Caco-2 (cell line): ENCODE results near the gene CACNB2. TPM values are rescaled to one million over a fixed set of nuclear protein-coding genes. Genes with fewer than 3 reads are reported as not detected.
"Not testable (repeated sequence)": the region's sequence is repeated elsewhere in the genome, so short reads cannot be mapped to it uniquely, and the experiment has no call there.

Experiments used
- BruUV-seq: library from RNA; stranded (reverse); fragments of 400-500 nt; replicated peaks from 2 replicates; lab custom pipeline; 2021; lab: Mats Ljungman, UMichigan
- CTCF ChIA-PET: fragments of 300-600 bp; sonication (Branson Sonifier 250); formaldehyde crosslinking; loops from one replicate; lab custom pipeline; 2022; ENCODE audit warnings: antibody characterized with exemption; lab: Charles Lee
- POLR2A ChIA-PET: fragments of 300-600 bp; sonication (Branson Sonifier 250); formaldehyde crosslinking; loops from one replicate; lab custom pipeline; 2022; ENCODE audit warnings: antibody characterized with exemption; lab: Charles Lee
- DNase-seq, 2 experiments: peaks; one replicate each; pipeline versions ENCODE4 v3.0.0 to v3.0.0-alpha.2; 2020 to 2022
- H3K27me3 ChIP-seq: replicated peaks from 2 replicates; pipeline ENCODE4 v1.6.0; 2011; ENCODE audit warnings: low read length; ENCODE audit not compliant: control insufficient read depth, insufficient read depth
- H3K36me3 ChIP-seq: 2 replicates; pipeline ENCODE4 v1.5.1; 2011; ENCODE audit warnings: low read length; ENCODE audit not compliant: control insufficient read depth, insufficient read depth
- H3K4me1 ChIP-seq: fragments of 250-450 bp; sonication (Bioruptor Pico); 2 replicates; pipeline ENCODE4 v1.5.1; 2020; ENCODE audit warnings: mild to moderate bottlenecking
- H3K4me3 ChIP-seq: 2 replicates; pipeline ENCODE4 v1.5.1; 2011; ENCODE audit warnings: low read depth, mild to moderate bottlenecking, control low read depth, low read length
- H3K9me3 ChIP-seq: fragments of 250-450 bp; sonication (Bioruptor Pico); 2 replicates; pipeline ENCODE4 v1.5.1; 2020; ENCODE audit warnings: mild to moderate bottlenecking, moderate library complexity
- H3K27ac Mint-ChIP-seq: one replicate; pipeline ENCODE4 v1.8.0; 2022; ENCODE audit warnings: mixed read lengths; ENCODE audit not compliant: unreplicated experiment
- H3K27me3 Mint-ChIP-seq: one replicate; pipeline ENCODE4 v1.8.0; 2022; ENCODE audit warnings: mixed read lengths; ENCODE audit not compliant: insufficient read depth, unreplicated experiment
- H3K36me3 Mint-ChIP-seq: one replicate; pipeline ENCODE4 v1.8.0; 2022; ENCODE audit warnings: mild to moderate bottlenecking, mixed read lengths; ENCODE audit not compliant: insufficient read depth, unreplicated experiment
- H3K4me1 Mint-ChIP-seq: one replicate; pipeline ENCODE4 v1.8.0; 2022; ENCODE audit warnings: low read depth, mixed read lengths; ENCODE audit not compliant: unreplicated experiment
- H3K4me3 Mint-ChIP-seq: one replicate; pipeline ENCODE4 v1.8.0; 2022; ENCODE audit warnings: mild to moderate bottlenecking, moderate library complexity, mixed read lengths; ENCODE audit not compliant: unreplicated experiment
- H3K9me3 Mint-ChIP-seq: one replicate; pipeline ENCODE4 v1.8.0; 2022; ENCODE audit warnings: mixed read lengths; ENCODE audit not compliant: unreplicated experiment
- CTCF ChIP-seq, 2 experiments: fragments of 200-600 bp in 1 of 2; IDR thresholded peaks; 1 replicate in 1 of 2; 2 replicates in 1 of 2; pipeline versions ENCODE4 v1.5.1 to v1.8.0; 2011 to 2022; ENCODE audit warnings: antibody characterized with exemption in 1 of 2, control low read depth in 1 of 2, inconsistent platforms in 1 of 2, low read depth in 1 of 2, low read length in 1 of 2, mild to moderate bottlenecking in 1 of 2, moderate library complexity in 1 of 2; ENCODE audit not compliant: insufficient read depth in 1 of 2, severe bottlenecking in 1 of 2, unreplicated experiment in 1 of 2
- intact Hi-C: fragments of 100-400 bp; cut with micrococcal nuclease; formaldehyde crosslinking; loops from one replicate; pipeline ENCODE4 v1.10.0; 2022; ENCODE audit not compliant: unreplicated experiment
- total RNA-seq: library from RNA; stranded (reverse); gene quantifications from 2 replicates; pipeline ENCODE4 v1.2.3, GENCODE V29; 2022

Gene CACNB2
- total RNA-seq, 1 experiment from 2014 or later: 0.98 TPM

- no peaks in the 10 kb centered on the region for H3K27me3 ChIP-seq
- no peaks in the 10 kb centered on the region for H3K36me3 Mint-ChIP-seq
- no peaks in the 10 kb centered on the region for H3K4me1 Mint-ChIP-seq
- CTCF ChIA-PET: no interaction called here
- H3K9me3 Mint-ChIP-seq: no peaks in the 10 kb centered on the region
- no peak overlapping the region for H3K4me3 Mint-ChIP-seq
- no peaks in the 10 kb centered on the region for H3K9me3 ChIP-seq
- H3K27ac Mint-ChIP-seq: no peak overlapping the region
- H3K4me1 ChIP-seq: no peaks in the 10 kb centered on the region
- TF ChIP-seq CTCF (IDR thresholded peaks at IDR 0.05; ENCODE audit: insufficient read depth in 1 of 2, low read depth in 1 of 2, low read length in 1 of 2, severe bottlenecking in 1 of 2, unreplicated experiment in 1 of 2): no peak
- intact Hi-C loops: no loop called here
- POLR2A ChIA-PET: no interaction called here
- no TSS peak for BruUV-seq
- DNase-seq: no peak
- no peaks in the 10 kb centered on the region for H3K36me3 ChIP-seq
- no peak overlapping the region for H3K4me3 ChIP-seq
- H3K27me3 Mint-ChIP-seq: peaks cover 7% of the 10 kb centered on the region
Observed at GRCh38 chr10:18151356-18151890, 11.2 kb downstream of the CACNB2 start.

- H3K4me1 Mint-ChIP-seq, CTCF ChIA-PET, BruUV-seq, H3K27ac Mint-ChIP-seq, H3K36me3 ChIP-seq, H3K27me3 Mint-ChIP-seq, POLR2A ChIA-PET, H3K27me3 ChIP-seq, intact Hi-C loops, H3K4me3 Mint-ChIP-seq, DNase-seq, H3K9me3 ChIP-seq, H3K36me3 Mint-ChIP-seq, H3K4me1 ChIP-seq, H3K4me3 ChIP-seq, H3K9me3 Mint-ChIP-seq: not testable (repeated sequence)
Observed at GRCh38 chr10:18153381-18153780, 13.2 kb downstream of the CACNB2 start.

- intact Hi-C loops: no loop called here
- no peak for TF ChIP-seq CTCF (IDR thresholded peaks at IDR 0.05; ENCODE audit: insufficient read depth in 1 of 2, low read depth in 1 of 2, low read length in 1 of 2, severe bottlenecking in 1 of 2, unreplicated experiment in 1 of 2)
- Mint-ChIP-seq H3K27ac (no peak overlapping the region), H3K9me3 (no peaks in the 10 kb centered on the region), H3K4me3 (no peak overlapping the region), H3K27me3 (peaks cover 5% of the 10 kb centered on the region), H3K36me3 (no peaks in the 10 kb centered on the region), H3K4me1 (no peaks in the 10 kb centered on the region)
- no peaks in the 10 kb centered on the region for H3K27me3 ChIP-seq
- POLR2A ChIA-PET: no interaction called here
- CTCF ChIA-PET: no interaction called here
- DNase-seq: no peak
- H3K36me3 ChIP-seq: no peaks in the 10 kb centered on the region
- no peak overlapping the region for H3K4me3 ChIP-seq
- no peaks in the 10 kb centered on the region for H3K9me3 ChIP-seq
- H3K4me1 ChIP-seq: no peaks in the 10 kb centered on the region
- no TSS peak for BruUV-seq
Observed at GRCh38 chr10:18155321-18155720, 15.1 kb downstream of the CACNB2 start.

GRCh38 chr10:18156797-18157196 is 16.6 kb downstream of the CACNB2 start:
- H3K27me3 Mint-ChIP-seq, H3K9me3 Mint-ChIP-seq, H3K4me1 ChIP-seq, CTCF ChIA-PET, DNase-seq, H3K27ac Mint-ChIP-seq, H3K36me3 ChIP-seq, H3K4me3 ChIP-seq, H3K4me3 Mint-ChIP-seq, H3K27me3 ChIP-seq, H3K9me3 ChIP-seq, H3K36me3 Mint-ChIP-seq, POLR2A ChIA-PET, BruUV-seq, intact Hi-C loops, H3K4me1 Mint-ChIP-seq: not testable (repeated sequence)
